ENCODE measurements around the gene KCTD12. TPM values are rescaled to one million over a fixed set of nuclear protein-coding genes. Genes with fewer than 3 reads are reported as not detected.
A peak's percentile ranks its signal among the peaks of the same experiment; 100 is the strongest.

The KCTD12 gene
- total RNA-seq, 1 experiment from 2014 or later: 2.8 TPM

GRCh38 chr13:76854894-76855293 lies 31.3 kb downstream of the KCTD12 start:
- no peaks in the 10 kb centered on the region for H3K9me3 Mint-ChIP-seq (ENCODE audit: low read depth, unreplicated experiment)
- intact Hi-C loops (cut with micrococcal nuclease; ENCODE audit: unreplicated experiment): no loop called here
- TF ChIP-seq CTCF (IDR thresholded peaks at IDR 0.05; ENCODE audit: unreplicated experiment): no peak
- no peak overlapping the region for H3K27ac Mint-ChIP-seq (ENCODE audit: unreplicated experiment)
- no peak for DNase-seq
- H3K27me3 Mint-ChIP-seq (ENCODE audit: unreplicated experiment): no peaks in the 10 kb centered on the region
- H3K4me1 Mint-ChIP-seq (ENCODE audit: low read depth, unreplicated experiment): peaks cover 8% of the 10 kb centered on the region
- H3K36me3 Mint-ChIP-seq (ENCODE audit: insufficient read depth, unreplicated experiment): no peaks in the 10 kb centered on the region
- BruUV-seq (replicated peaks): no TSS peak
- CTCF ChIA-PET: no interaction called here
- no peak overlapping the region for H3K4me3 Mint-ChIP-seq (ENCODE audit: low read depth, unreplicated experiment)

- intact Hi-C loops (cut with micrococcal nuclease; ENCODE audit: unreplicated experiment): no loop called here
- no peaks in the 10 kb centered on the region for H3K36me3 Mint-ChIP-seq (ENCODE audit: insufficient read depth, unreplicated experiment)
- H3K27ac Mint-ChIP-seq (ENCODE audit: unreplicated experiment): no peak overlapping the region
- H3K4me3 Mint-ChIP-seq (ENCODE audit: low read depth, unreplicated experiment): no peak overlapping the region
- peaks cover 8% of the 10 kb centered on the region for H3K4me1 Mint-ChIP-seq (ENCODE audit: low read depth, unreplicated experiment)
- no peaks in the 10 kb centered on the region for H3K27me3 Mint-ChIP-seq (ENCODE audit: unreplicated experiment)
- H3K9me3 Mint-ChIP-seq (ENCODE audit: low read depth, unreplicated experiment): no peaks in the 10 kb centered on the region
- CTCF ChIA-PET: no interaction called here
- DNase-seq: no peak
- no peak for TF ChIP-seq CTCF (IDR thresholded peaks at IDR 0.05; ENCODE audit: unreplicated experiment)
- BruUV-seq (replicated peaks): no TSS peak
Observed at GRCh38 chr13:76853921-76854608, 32.1 kb downstream of the KCTD12 start.

- no peak overlapping the region for H3K27ac Mint-ChIP-seq (ENCODE audit: unreplicated experiment)
- no peak for DNase-seq
- BruUV-seq (replicated peaks): no TSS peak
- no peak overlapping the region for H3K4me3 Mint-ChIP-seq (ENCODE audit: low read depth, unreplicated experiment)
- H3K27me3 Mint-ChIP-seq (ENCODE audit: unreplicated experiment): no peaks in the 10 kb centered on the region
- H3K9me3 Mint-ChIP-seq (ENCODE audit: low read depth, unreplicated experiment): no peaks in the 10 kb centered on the region
- TF ChIP-seq CTCF (IDR thresholded peaks at IDR 0.05; ENCODE audit: unreplicated experiment): no peak
- CTCF ChIA-PET: no interaction called here
- intact Hi-C loops (cut with micrococcal nuclease; ENCODE audit: unreplicated experiment): no loop called here
- H3K36me3 Mint-ChIP-seq (ENCODE audit: insufficient read depth, unreplicated experiment): no peaks in the 10 kb centered on the region
- peaks cover 8% of the 10 kb centered on the region for H3K4me1 Mint-ChIP-seq (ENCODE audit: low read depth, unreplicated experiment)
Observed at GRCh38 chr13:76853481-76853880, 32.7 kb downstream of the KCTD12 start.

- DNase-seq: peak; percentile 2
- intact Hi-C loops (cut with micrococcal nuclease; ENCODE audit: unreplicated experiment): no loop called here
- H3K27ac Mint-ChIP-seq (ENCODE audit: unreplicated experiment): no peak overlapping the region
Observed at GRCh38 chr13:76852986-76853385, 33.2 kb downstream of the KCTD12 start.

More at GRCh38 chr13:76852986-76853385, 33.2 kb downstream of the KCTD12 start:
- H3K4me3 Mint-ChIP-seq (ENCODE audit: low read depth, unreplicated experiment): no peak overlapping the region
- no peaks in the 10 kb centered on the region for H3K9me3 Mint-ChIP-seq (ENCODE audit: low read depth, unreplicated experiment)
- H3K36me3 Mint-ChIP-seq (ENCODE audit: insufficient read depth, unreplicated experiment): no peaks in the 10 kb centered on the region
- CTCF ChIA-PET: no interaction called here
- BruUV-seq (replicated peaks): no TSS peak
- H3K4me1 Mint-ChIP-seq (ENCODE audit: low read depth, unreplicated experiment): peaks cover 8% of the 10 kb centered on the region
- H3K27me3 Mint-ChIP-seq (ENCODE audit: unreplicated experiment): no peaks in the 10 kb centered on the region
- TF ChIP-seq CTCF (IDR thresholded peaks at IDR 0.05; ENCODE audit: unreplicated experiment): no peak
